D721Med (cell line): Measurements from ENCODE around the gene PTTG1IP.

ENCODE experiments used
- DNase-seq: peaks from one replicate; pipeline ENCODE4 v3.0.0; 2011; ENCODE audit warnings: low spot score; ENCODE audit not compliant: insufficient read length
- FAIRE-seq: peaks from 2 replicates; lab custom pipeline; 2011; peaks lifted over from hg19 to GRCh38; lab: Jason Lieb, UNC
- CTCF ChIP-seq: IDR thresholded peaks from 2 replicates; pipeline ENCODE4 v1.5.1; 2012; ENCODE audit warnings: mild to moderate bottlenecking, control low read depth; ENCODE audit not compliant: insufficient read depth; ENCODE audit errors: missing control alignments

PTTG1IP gene

DNA sequence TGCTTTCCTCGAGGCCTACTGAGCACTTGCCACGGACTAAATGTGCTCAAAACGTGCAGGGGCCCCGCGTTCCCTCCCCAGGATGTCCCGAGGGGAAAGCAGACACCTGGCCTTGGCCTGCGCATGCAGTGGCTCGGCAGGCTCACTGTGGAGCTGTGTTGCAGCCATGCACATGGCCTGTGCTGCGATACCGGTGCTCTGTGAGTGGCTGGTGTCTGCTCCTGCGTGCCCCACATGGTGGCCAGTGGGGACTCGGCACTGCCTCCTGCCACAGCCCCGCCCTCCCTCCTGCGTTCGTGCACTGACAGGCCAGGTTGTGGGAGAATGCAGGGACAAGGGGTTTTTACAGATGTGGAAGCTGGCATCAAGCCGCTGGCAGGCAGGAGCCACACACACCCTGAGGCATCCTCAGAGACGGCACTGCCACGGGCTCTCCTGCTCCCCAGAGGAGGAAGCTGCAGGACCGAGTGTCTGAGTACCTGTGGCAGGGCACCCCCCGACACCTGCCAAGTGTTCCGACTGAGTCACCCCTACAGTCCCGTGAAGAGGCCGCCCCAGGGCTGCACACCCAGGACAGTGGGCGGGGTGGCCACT lies 16.9 kb upstream of the PTTG1IP start:
- no peak for TF ChIP-seq CTCF
- FAIRE-seq (no peak), DNase-seq (no peak)

GRCh38 chr21:44889625-44890337 lies 16.3 kb upstream of the PTTG1IP start:
- FAIRE-seq (no peak), DNase-seq (no peak)
- TF ChIP-seq CTCF: no peak

DNA sequence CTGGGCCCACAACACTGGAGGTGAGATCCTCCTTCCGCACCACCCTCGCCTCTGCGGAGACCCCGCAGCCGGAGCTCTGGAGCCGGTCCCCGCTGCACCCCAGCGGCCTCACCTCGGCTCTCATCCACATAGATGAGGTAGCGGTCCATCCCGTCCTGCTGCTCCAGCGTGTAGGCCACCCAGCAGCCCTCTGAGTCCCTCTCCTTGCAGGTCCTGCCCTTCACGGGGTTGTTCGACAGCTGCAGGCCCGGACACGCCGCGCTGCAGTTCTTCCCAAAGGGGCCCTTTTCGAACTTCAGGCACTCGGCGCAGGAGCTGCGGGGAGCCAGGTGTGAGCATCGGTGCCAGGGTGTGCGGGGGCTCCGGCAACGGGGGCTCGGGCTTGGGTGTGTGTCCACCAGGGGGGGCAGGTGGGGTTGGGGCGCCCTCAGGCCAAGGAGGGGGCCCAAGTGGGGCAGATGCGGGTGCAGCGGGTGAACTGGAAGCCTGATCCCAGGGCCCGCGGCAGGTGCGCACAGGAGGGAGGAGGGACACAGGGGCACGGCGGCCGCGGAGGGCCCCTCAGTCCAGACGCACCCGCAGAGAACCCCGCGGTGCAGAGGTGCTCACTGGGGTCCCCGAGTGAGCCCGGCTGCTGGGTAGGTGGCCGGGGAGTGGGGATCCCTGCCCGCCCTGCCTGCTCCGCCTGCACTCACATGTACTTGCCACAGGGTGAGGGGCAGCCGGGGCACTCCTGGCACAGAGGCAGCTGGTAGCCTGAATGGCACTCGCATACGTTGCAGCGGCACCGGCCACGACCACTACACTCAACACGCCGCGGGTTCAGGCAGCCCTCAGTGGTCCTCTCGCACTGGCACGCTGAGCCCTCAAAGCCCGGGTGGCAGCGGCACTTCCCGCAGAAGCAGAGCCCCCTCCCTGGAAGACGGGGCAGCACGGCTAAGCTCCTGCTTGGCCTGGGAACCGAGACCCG lies 15.4 kb upstream of the PTTG1IP start:
- DNase-seq: no peak
- FAIRE-seq: no peak
- no peak for TF ChIP-seq CTCF

GRCh38 chr21:44887807-44888580 lies 14.5 kb upstream of the PTTG1IP start:
- FAIRE-seq (no peak), DNase-seq (no peak)
- no peak for TF ChIP-seq CTCF

DNA sequence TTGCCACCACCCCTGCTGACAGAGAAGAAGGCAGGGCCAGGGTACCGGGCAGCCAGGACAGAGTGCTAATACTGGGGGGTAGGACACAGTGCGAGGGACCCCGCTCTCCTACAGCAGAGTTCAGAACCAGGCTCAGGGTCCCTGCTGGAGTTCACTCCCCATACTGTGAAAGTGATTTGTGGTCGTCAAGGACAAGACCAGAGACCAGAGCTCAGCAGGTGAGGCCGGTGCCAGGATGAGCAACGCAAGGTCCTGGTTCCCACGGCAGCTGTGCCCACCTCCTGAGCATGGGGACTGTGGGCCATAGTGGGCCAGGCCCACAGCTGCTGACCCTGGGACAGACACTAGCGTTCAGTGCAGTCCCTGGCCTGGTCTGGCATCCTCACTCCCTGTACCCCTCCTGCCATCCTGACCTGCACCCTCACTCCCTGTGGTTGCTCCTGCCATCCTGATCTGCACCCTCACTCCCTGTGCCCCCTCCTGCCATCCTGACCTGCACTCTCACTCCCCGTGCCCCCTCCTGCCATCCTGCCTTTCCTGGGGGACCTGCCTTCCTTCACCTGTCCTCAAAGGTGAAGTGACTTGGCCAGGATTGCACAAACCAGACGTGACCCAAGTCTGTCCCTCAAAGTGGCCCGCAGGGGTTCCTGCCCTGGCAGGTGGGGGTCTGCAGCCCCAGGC lies 13.8 kb upstream of the PTTG1IP start:
- TF ChIP-seq CTCF: no peak
- FAIRE-seq: no peak
- no peak for DNase-seq
